ENCODE measurements around the gene CD300LD.

The CD300LD gene

DNA sequence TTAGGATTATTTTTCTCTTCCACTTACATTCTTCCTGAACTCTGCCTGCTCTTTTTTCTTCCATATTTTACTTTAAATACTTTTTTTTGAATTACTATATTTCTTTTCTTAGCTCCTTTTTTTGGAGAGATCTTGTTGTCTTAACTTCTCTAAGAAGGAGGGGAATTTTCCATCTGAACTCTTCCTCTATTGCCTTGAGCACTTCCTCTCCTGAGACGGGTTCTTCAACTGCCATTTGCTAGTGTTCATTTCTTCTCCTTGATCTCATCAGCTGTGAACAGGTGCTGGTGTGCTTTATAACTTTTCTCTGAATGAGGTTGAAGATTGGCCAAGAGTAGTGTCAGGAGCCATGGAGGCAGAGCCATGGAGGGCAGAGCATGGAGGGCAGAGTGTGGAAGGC lies 15.1 kb upstream of the CD300LD start:
- H3K4me3 ChIP-seq (ENCODE audit: low read depth, low read length), result no peak overlapping the region

DNA sequence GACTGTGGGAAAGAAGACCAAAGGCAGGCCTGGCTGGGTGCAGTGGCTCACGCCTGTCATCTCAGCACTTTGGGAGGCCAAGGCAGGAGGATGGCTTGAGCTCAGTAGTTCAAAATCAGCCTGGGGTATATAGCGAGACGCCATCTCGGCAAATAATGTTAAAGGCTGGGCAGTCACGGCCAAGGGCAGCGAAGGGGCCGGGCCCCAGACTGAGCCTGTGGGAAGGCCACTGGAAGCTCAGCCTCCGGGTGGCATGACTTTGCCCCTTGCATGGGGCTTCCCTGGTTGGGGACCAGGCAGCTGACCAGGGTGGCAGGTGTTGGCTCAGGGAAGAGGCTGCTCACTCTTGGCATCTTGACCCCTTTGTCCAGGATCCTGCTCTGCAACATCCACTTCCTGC lies 14.0 kb upstream of the CD300LD start:
- no peak overlapping the region for H3K4me3 ChIP-seq (ENCODE audit: low read depth, low read length)

DNA sequence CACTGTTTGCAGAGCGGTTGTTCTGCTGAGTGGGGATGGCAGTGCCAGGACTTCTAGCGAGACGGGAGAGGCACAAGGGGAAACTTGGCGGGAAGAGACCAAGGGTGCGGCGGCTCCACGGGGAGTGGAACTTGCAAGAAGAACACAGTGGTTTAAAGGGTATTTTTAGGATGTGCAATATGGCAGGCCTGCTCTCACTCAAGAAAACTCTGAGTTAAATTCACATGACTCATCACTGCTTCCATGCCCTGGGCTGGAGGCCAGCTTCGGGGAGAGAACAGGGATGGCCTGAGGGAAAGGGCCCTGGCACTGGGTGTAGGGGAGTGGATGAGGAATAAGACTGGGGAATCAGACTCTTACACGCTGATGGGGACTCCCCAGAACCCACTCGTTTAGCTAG lies 13.3 kb upstream of the CD300LD start:
- H3K4me3 ChIP-seq (ENCODE audit: low read depth, low read length), result no peak overlapping the region

DNA sequence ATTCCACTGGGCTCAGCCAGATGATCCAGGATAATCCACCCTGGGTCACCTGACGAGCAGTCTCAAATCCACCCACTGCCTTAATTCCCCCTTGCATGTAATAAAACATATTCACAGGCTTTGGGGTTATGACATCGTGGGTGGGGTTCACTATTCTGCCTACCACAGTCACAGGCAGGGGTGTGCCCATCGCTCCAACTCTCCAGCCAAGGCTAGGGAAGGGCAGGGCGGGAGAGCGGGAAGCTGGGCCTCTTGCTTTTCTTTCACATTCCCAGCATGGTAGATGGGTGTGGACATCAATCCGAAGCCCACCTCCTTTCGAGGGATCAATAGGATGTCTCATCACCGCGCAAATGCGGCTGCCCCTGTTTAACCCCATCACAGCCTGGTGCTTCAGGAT lies 12.7 kb upstream of the CD300LD start:
- no peak overlapping the region for H3K4me3 ChIP-seq (ENCODE audit: low read depth, low read length)

DNA sequence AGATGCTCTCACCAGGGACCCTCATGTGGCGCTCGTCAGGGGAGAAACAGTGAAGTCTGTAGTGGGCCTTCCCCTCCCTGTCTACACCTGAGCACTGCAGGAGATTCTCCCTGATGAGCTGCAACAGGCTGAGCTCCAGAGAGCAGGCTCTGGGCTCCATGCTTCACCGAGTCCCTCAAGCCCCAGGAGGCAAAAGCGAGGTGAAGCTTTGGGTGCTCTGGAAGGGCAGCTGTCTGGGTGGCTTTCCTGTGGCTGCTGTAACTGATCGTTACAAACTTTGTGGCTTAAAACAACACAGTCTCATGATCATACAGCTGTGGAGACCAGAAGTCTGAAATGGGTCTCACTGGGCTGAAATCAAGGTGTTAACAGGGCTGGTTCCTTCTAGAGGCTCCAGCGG lies 12.1 kb upstream of the CD300LD start:
- H3K4me3 ChIP-seq (ENCODE audit: low read depth, low read length), result no peak overlapping the region

GRCh38 chr17:74603746-74604145 lies 11.7 kb upstream of the CD300LD start:
- no peak overlapping the region for H3K4me3 ChIP-seq (ENCODE audit: low read depth, low read length)

DNA sequence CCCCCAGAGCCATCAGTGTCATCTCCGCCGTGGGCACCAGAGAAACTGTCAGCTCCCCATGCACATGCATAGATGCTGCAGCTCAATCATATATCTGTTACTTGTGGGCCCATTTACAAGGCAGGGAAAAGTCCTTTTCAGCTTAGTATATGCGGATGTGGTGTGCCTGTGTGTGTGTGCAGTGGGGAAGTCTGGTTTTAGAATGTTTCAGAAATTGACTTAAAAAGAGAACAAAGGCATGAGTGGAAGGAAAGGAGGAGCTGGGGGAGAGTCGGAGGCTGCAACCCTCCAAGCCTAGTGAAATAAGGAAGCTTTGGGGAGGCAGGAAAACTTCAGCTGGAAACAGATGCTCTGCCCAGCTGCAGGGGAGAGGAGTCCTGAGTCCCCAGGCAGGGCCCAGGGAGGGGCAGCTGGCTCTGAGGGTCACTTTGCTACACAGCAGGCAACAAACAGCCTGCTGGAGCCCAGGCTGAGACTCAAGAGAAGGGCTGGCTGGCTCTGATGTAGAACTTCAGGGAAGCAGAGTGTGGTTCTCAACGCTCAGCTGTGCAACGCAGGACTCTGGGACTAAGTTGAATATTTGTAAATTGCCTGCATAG lies 11.1 kb upstream of the CD300LD start:
- H3K4me3 ChIP-seq (ENCODE audit: low read depth, low read length), result no peak overlapping the region

DNA sequence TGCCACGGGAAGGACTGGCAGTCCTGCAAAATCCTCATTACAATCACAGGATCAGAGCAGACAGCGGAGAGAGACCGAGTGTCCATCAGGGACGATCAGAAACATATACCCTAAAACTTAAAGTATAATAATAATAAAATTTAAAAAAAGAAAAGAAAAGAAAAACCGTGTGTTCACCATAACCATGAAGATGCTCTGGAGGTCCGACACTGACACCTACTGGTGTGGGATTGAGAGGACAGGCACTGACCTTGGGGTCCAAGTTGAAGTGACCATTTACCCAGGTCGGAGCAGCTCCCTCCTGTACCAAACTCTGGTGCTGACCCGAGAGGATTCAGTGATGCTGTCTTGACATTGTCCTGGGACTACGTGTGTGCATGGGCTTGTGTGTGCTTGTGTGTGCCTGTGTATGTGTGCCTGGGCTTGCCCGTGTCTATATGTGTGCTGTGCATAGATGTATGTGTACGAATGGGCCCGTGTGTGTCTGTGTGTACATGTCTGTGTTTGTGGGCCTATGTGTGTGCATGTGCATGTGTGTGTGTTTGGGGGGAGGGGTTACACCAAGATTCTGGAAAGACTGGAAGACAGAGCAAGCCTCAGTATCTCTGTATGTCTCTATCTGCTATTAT lies 10.0 kb upstream of the CD300LD start:
- no peak overlapping the region for H3K4me3 ChIP-seq (ENCODE audit: low read depth, low read length)

DNA sequence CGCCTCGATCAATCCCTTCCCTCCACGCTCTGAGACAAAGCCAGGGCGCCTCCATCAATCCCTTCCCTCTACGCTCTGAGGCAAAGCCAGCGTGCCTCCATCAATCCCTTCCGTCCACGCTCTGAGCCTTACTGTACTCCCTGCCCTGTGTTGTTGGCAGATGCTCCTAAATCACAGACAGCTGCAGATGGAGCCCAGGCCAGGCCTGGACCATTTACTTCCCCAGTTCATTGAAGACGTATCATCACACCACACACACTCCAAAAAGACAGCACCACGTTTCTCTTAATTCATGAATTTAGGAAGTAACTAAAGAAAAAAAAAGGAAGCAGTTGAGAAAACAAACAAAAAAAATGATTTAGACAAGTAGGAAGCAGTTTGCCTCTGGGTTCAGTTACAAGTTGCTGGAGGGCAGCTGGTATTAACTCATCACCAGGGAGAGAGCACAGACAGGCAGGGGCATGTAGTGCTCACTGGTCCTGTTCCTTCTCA lies 7.4 kb upstream of the CD300LD start:
- H3K4me3 ChIP-seq (ENCODE audit: low read depth, low read length), result no peak overlapping the region

GRCh38 chr17:74599023-74599399 lies 6.9 kb upstream of the CD300LD start:
- no peak overlapping the region for H3K4me3 ChIP-seq (ENCODE audit: low read depth, low read length)

- no peak overlapping the region for H3K4me3 ChIP-seq (ENCODE audit: low read depth, low read length)
These were observed 6.4 kb upstream of the CD300LD start for GRCh38 chr17:74598346-74599022.

- H3K4me3 ChIP-seq (ENCODE audit: low read depth, low read length), result no peak overlapping the region
These were observed 5.1 kb upstream of the CD300LD start for GRCh38 chr17:74597069-74597790.

DNA sequence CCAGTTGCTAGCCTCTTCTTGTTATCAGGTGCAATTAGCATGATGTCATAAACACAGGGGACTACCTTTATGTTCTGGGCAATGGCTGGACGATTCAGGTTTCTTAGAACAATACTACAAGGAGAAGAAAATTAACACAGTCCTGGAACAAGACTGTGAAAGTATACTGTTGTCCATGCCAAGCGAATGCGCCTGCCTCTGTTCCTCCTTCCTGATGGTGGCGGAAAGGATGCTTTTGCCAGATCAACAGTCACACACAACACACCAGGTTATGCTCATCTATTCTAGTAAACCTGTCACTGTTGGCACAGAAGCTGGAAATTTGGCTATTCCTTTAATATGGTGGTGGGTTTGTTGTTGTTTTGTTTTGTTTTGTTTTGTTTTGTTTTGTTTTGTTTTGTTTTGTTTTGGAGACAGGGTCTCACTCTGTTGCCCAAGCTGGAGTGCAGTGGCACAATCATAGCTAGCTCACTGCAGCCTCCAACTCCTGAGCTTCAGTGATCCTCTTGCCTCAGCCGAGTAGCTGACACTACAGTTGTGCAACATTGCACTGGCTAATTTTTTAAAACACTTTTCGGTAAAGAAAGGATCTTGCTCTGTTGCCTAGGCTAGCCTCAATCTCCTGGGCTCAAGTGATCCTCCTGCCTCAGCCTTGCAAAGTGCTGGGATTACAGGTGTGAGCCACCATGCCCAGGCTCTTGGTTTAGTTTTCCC lies 3.1 kb upstream of the CD300LD start:
- H3K4me3 ChIP-seq (ENCODE audit: low read depth, low read length), result no peak overlapping the region

DNA sequence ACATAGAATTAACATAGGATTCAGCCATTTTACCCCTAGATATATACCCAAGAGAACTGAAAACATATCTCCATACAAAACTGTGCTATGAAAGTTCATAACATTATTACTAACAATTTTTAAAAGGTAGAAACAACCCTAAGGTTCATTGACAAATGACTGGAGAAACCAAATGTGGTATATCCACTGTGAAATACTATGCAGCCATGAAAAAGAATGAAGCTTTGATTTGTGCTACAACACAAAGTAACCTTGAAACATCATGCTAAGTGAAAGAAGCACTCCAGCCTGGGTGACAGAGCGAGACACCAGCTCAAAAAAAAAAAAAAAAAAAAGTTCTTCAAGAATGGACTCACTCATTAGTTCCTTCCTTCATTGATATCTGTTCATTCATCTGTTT lies 580 bp downstream of the CD300LD start:
- no peak overlapping the region for H3K4me3 ChIP-seq (ENCODE audit: low read depth, low read length)

DNA sequence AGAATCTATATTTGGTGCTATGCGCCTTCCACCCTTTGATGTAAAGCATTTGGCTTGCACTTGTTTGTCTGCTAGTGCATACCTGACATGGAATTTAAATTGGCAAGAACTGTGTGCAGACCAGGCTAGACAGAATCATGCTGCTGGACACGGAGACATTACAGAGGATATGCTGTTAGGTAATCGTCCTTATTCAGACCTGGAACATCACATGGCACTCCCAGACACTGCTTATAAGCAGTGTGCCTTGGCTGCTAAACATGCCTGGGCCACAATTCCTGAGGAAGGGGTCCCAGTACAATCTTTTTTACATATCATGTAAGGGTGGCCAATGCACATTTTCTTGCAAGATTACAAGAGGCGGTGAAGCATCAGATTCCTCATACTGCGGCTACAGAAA lies 6.4 kb downstream of the CD300LD start:
- no peak overlapping the region for H3K4me3 ChIP-seq (ENCODE audit: low read depth, low read length)

- H3K4me3 ChIP-seq (ENCODE audit: low read depth, low read length), result no peak overlapping the region
These were observed 7.6 kb downstream of the CD300LD start for GRCh38 chr17:74584292-74585060.

DNA sequence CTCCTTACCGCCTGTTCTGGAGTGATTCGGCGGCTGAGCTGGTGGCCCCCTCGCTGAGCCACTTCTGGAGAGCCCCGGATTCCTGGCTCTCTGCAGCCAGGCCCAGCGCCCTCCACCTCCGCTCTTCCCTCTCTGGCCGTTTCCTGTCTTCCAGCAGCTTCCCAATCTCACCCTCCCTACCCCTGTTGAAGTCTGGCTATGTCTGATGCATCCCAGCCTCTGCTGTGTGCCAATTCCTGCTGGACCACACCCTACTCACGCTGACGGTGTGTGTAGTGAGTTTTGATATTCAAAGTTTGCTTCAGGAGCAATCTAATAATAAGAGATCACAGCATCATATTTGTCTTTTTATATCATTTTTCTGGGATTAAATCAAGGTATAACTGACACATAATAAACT lies 9.4 kb downstream of the CD300LD start:
- no peak overlapping the region for H3K4me3 ChIP-seq (ENCODE audit: low read depth, low read length)

GRCh38 chr17:74579900-74580299 lies 12.2 kb downstream of the CD300LD start:
- H3K4me3 ChIP-seq (ENCODE audit: low read depth, low read length), result no peak overlapping the region

DNA sequence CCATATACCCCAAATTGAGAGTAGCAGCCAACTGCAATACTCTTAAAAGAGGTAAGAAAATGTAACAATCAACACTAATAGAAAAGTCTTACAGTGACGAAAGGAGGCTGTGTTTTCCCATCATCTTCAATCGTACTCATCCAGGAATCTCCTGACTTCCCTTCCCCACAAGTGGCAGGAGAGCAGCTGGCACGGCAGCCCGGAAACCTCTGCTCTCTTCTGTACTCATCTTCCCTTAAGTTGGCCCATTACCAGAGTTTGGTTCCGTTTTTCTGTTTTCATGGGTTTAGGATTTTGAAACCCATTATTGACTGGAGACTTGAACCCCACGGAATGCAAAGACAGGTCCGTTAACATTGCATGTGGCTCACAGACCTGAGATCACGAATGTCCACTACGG lies 13.1 kb downstream of the CD300LD start:
- no peak overlapping the region for H3K4me3 ChIP-seq (ENCODE audit: low read depth, low read length)

- H3K4me3 ChIP-seq (ENCODE audit: low read depth, low read length), result no peak overlapping the region
These were observed 17.5 kb downstream of the CD300LD start for GRCh38 chr17:74574489-74575142.
